GM18502 (cell line): ENCODE measurements around the gene TSPAN4.

Experiments
- ATAC-seq: cut with Tn5 transposase; IDR thresholded peaks from one replicate; pipeline ENCODE4 v1.9.1; 2021; ENCODE audit warnings: mild to moderate bottlenecking; ENCODE audit not compliant: unreplicated experiment, poor library complexity

TSPAN4 gene

GRCh38 chr11:833114-833791, 9.4 kb upstream of the TSPAN4 start:
- no peak for ATAC-seq

- no peak for ATAC-seq
Measured at GRCh38 chr11:833849-834311, 8.8 kb upstream of the TSPAN4 start.

- no peak for ATAC-seq
Measured at GRCh38 chr11:834371-835316, 8.0 kb upstream of the TSPAN4 start.

- no peak for ATAC-seq
Measured at GRCh38 chr11:836274-836673, 6.4 kb upstream of the TSPAN4 start.

- ATAC-seq = no peak
Measured at GRCh38 chr11:836700-837099, 6.0 kb upstream of the TSPAN4 start.

- no peak for ATAC-seq
Measured at GRCh38 chr11:837189-837989, 5.3 kb upstream of the TSPAN4 start.

- no peak for ATAC-seq
Measured at GRCh38 chr11:837990-838307, 4.7 kb upstream of the TSPAN4 start.

- ATAC-seq = no peak
Measured at GRCh38 chr11:838441-839279, 4.0 kb upstream of the TSPAN4 start.

- no peak for ATAC-seq
Measured at GRCh38 chr11:839280-839623, 3.4 kb upstream of the TSPAN4 start.

GRCh38 chr11:839875-840617, 2.6 kb upstream of the TSPAN4 start:
- ATAC-seq = no peak

GRCh38 chr11:841981-842369, 677 bp upstream of the TSPAN4 start:
- ATAC-seq = peak; percentile 35

- no peak for ATAC-seq
Measured at GRCh38 chr11:843086-843734, 558 bp downstream of the TSPAN4 start.

- ATAC-seq = no peak
Measured at GRCh38 chr11:843818-844692, 1.4 kb downstream of the TSPAN4 start.

- no peak for ATAC-seq
Measured at GRCh38 chr11:844693-845644, 2.3 kb downstream of the TSPAN4 start.

- ATAC-seq = no peak
Measured at GRCh38 chr11:845872-846495, 3.3 kb downstream of the TSPAN4 start.

- no peak for ATAC-seq
Measured at GRCh38 chr11:846496-847098, 3.9 kb downstream of the TSPAN4 start.
